Ishikawa (cell line): ENCODE measurements around the gene COL5A2.

Experiments
- CEBPB ChIP-seq: IDR thresholded peaks from 2 replicates; pipeline ENCODE4 v1.6.1; 2012
- CREB1 ChIP-seq: IDR thresholded peaks from 2 replicates; pipeline ENCODE4 v1.6.1; 2012; ENCODE audit warnings: low read depth
- EGR1 ChIP-seq: IDR thresholded peaks from 2 replicates; pipeline ENCODE4 v1.6.1; 2012
- EP300 ChIP-seq: IDR thresholded peaks from 2 replicates; pipeline ENCODE4 v1.6.1; 2012; ENCODE audit warnings: borderline replicate concordance
- FOXM1 ChIP-seq: IDR thresholded peaks from 2 replicates; pipeline ENCODE4 v1.6.1; 2012; ENCODE audit warnings: low read depth, borderline replicate concordance
- NFIC ChIP-seq: IDR thresholded peaks from 2 replicates; pipeline ENCODE4 v1.6.1; 2012
- RAD21 ChIP-seq: IDR thresholded peaks from 2 replicates; pipeline ENCODE4 v1.6.1; 2012; ENCODE audit warnings: low read depth
- TAF1 ChIP-seq: IDR thresholded peaks from 2 replicates; pipeline ENCODE4 v1.6.1; 2012; ENCODE audit warnings: low read depth, mild to moderate bottlenecking
- TCF12 ChIP-seq: IDR thresholded peaks from 2 replicates; pipeline ENCODE4 v1.6.1; 2012; ENCODE audit warnings: low read depth
- TEAD4 ChIP-seq: IDR thresholded peaks from 2 replicates; pipeline ENCODE4 v1.6.1; 2012
- YY1 ChIP-seq: IDR thresholded peaks from 2 replicates; pipeline ENCODE4 v1.6.1; 2012; ENCODE audit warnings: low read depth
- ZBTB7A ChIP-seq: IDR thresholded peaks from 2 replicates; pipeline ENCODE4 v1.6.1; 2012; ENCODE audit warnings: low read depth
- TF ChIP-seq, protein P1 (sequence below): IDR thresholded peaks from 2 replicates; pipeline ENCODE4 v1.6.1; 2012
- TF ChIP-seq, protein P2 (sequence below): IDR thresholded peaks from 2 replicates; pipeline ENCODE4 v1.6.1; 2012
- TF ChIP-seq, protein P3 (sequence below): IDR thresholded peaks from 2 replicates; pipeline ENCODE4 v1.6.1; 2012; ENCODE audit warnings: low read depth, mild to moderate bottlenecking

The COL5A2 gene

DNA sequence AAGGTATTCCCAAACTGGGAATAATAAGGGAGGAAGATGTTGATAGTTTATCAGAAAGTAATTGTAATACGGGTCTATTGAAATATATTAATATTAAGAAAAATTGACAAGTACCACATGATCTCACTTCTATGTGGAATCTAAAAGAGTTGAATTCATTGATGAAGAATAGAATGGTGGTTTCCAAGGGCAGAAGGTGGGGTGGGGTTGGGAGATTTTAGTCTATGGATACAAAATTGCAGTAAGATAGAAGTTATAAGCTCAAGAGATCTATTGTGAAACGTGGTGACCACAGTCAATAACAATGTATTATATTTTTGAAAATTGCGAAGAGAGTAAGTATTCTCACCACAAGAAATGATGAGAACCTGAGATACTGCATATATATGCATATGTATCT is 166.5 kb downstream of the COL5A2 start:
- no peak for TF ChIP-seq TAF1
- TF ChIP-seq ZBTB7A = no peak
- no peak for TF ChIP-seq EGR1
- no peak for TF ChIP-seq RAD21
- TF ChIP-seq, protein P1, sequence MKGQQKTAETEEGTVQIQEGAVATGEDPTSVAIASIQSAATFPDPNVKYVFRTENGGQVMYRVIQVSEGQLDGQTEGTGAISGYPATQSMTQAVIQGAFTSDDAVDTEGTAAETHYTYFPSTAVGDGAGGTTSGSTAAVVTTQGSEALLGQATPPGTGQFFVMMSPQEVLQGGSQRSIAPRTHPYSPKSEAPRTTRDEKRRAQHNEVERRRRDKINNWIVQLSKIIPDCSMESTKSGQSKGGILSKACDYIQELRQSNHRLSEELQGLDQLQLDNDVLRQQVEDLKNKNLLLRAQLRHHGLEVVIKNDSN = no peak
- no peak for TF ChIP-seq CREB1
- no peak for TF ChIP-seq NFIC
- no peak for TF ChIP-seq TCF12
- TF ChIP-seq CEBPB = no peak
- TF ChIP-seq, protein P2, sequence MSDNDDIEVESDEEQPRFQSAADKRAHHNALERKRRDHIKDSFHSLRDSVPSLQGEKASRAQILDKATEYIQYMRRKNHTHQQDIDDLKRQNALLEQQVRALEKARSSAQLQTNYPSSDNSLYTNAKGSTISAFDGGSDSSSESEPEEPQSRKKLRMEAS = no peak
- no peak for TF ChIP-seq FOXM1
- no peak for TF ChIP-seq EP300
- TF ChIP-seq YY1 = no peak
- TF ChIP-seq, protein P3, sequence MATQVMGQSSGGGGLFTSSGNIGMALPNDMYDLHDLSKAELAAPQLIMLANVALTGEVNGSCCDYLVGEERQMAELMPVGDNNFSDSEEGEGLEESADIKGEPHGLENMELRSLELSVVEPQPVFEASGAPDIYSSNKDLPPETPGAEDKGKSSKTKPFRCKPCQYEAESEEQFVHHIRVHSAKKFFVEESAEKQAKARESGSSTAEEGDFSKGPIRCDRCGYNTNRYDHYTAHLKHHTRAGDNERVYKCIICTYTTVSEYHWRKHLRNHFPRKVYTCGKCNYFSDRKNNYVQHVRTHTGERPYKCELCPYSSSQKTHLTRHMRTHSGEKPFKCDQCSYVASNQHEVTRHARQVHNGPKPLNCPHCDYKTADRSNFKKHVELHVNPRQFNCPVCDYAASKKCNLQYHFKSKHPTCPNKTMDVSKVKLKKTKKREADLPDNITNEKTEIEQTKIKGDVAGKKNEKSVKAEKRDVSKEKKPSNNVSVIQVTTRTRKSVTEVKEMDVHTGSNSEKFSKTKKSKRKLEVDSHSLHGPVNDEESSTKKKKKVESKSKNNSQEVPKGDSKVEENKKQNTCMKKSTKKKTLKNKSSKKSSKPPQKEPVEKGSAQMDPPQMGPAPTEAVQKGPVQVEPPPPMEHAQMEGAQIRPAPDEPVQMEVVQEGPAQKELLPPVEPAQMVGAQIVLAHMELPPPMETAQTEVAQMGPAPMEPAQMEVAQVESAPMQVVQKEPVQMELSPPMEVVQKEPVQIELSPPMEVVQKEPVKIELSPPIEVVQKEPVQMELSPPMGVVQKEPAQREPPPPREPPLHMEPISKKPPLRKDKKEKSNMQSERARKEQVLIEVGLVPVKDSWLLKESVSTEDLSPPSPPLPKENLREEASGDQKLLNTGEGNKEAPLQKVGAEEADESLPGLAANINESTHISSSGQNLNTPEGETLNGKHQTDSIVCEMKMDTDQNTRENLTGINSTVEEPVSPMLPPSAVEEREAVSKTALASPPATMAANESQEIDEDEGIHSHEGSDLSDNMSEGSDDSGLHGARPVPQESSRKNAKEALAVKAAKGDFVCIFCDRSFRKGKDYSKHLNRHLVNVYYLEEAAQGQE = no peak
- no peak for TF ChIP-seq TEAD4

DNA sequence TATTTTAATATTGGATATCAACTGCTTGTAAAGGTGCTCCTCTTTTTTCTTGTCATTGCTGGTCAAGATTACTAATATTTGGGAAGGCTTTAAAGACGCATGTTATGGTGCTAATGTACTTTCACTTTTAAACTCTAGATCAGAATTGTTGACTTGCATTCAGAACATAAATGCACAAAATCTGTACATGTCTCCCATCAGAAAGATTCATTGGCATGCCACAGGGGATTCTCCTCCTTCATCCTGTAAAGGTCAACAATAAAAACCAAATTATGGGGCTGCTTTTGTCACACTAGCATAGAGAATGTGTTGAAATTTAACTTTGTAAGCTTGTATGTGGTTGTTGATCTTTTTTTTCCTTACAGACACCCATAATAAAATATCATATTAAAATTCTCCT is 167.2 kb downstream of the COL5A2 start:
- TF ChIP-seq EP300 = no peak
- no peak for TF ChIP-seq FOXM1
- no peak for TF ChIP-seq ZBTB7A
- TF ChIP-seq TCF12 = no peak
- no peak for TF ChIP-seq TEAD4
- TF ChIP-seq, protein P3 = no peak
- no peak for TF ChIP-seq NFIC
- TF ChIP-seq, protein P2 = no peak
- no peak for TF ChIP-seq CREB1
- TF ChIP-seq TAF1 = no peak
- TF ChIP-seq EGR1 = no peak
- TF ChIP-seq YY1 = no peak
- TF ChIP-seq, protein P1 = no peak
- TF ChIP-seq CEBPB = no peak

DNA sequence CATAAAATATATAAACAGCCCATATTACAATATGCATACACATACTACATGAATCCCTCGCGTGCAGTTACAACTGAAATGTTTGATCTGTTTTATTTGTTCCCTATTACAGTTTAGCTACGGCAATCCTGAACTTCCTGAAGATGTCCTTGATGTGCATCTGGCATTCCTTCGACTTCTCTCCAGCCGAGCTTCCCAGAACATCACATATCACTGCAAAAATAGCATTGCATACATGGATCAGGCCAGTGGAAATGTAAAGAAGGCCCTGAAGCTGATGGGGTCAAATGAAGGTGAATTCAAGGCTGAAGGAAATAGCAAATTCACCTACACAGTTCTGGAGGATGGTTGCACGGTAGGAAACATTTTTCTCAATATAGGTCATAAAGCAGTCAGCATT is 169.0 kb downstream of the COL5A2 start:
- no peak for TF ChIP-seq CREB1
- TF ChIP-seq CEBPB = no peak
- TF ChIP-seq, protein P1 = no peak
- TF ChIP-seq TCF12 = no peak

DNA sequence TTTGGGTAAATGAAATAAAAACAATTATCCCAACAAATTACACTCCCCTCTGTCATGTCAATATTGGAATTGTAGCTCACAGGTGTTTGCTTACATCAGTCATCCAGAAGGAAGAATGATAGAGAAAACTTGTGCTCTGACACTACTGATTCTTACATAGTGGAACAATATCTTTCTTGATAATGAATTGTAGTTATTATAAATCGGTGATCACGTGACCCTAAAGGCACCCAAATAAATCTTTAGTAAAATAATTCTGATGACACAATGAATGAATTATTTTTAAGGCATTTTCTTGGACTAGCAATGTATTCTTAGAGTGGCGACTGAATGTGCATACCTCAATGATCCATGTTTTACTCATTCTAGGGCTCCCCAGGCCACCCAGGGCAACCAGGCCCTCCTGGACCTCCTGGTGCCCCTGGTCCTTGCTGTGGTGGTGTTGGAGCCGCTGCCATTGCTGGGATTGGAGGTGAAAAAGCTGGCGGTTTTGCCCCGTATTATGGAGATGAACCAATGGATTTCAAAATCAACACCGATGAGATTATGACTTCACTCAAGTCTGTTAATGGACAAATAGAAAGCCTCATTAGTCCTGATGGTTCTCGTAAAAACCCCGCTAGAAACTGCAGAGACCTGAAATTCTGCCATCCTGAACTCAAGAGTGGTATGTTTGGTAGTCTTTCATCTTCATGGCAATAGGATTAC is 170.9 kb downstream of the COL5A2 start:
- TF ChIP-seq, protein P1 = no peak
- TF ChIP-seq NFIC = no peak
- no peak for TF ChIP-seq CEBPB
- TF ChIP-seq FOXM1 = no peak
- TF ChIP-seq TCF12 = no peak
- no peak for TF ChIP-seq CREB1
- no peak for TF ChIP-seq EGR1
- TF ChIP-seq ZBTB7A = no peak
- no peak for TF ChIP-seq YY1
- no peak for TF ChIP-seq TEAD4

DNA sequence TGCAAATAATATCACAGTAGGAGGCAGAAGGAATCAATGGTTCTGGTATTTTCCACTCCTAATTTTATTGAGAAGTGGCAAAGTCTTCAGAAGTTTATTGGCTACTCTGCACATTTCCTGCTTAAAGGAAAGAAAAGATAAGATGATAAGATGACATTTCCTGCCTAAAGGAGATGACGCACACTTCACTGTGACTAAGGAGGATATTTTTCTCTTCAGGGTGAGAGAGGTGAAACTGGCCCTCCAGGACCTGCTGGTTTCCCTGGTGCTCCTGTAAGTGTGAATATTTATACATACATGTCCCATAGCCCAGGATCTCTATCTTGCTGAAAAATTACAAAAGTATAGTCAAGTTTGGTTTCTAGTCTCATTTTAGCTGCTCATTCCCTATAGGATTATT is 177.5 kb downstream of the COL5A2 start:
- no peak for TF ChIP-seq EP300
